K562 (cell line): ENCODE measurements around the gene ZNF30. TPM values are rescaled to one million over a fixed set of nuclear protein-coding genes. Genes with fewer than 3 reads are reported as not detected.

Source experiments
- CBX1 ChIP-seq: sonication (generic); IDR thresholded peaks from 2 replicates; pipeline ENCODE4 v1.6.1; 2016; ENCODE audit warnings: antibody characterized with exemption, low read depth, mild to moderate bottlenecking
- EGR1 ChIP-seq: fragments of 450-650 bp; conservative IDR thresholded peaks from 2 replicates; pipeline ENCODE4 v1.6.1; 2017; ENCODE audit warnings: mild to moderate bottlenecking
- FOXJ3 ChIP-seq: sonication (generic); formaldehyde crosslinking; IDR thresholded peaks from 2 replicates; pipeline ENCODE4 v1.4.0; 2020; ENCODE audit warnings: mild to moderate bottlenecking, missing genetic modification reagents
- MEIS2 ChIP-seq: fragments of 450-650 bp; IDR thresholded peaks from 2 replicates; pipeline ENCODE4 v1.6.1; 2014; ENCODE audit warnings: mild to moderate bottlenecking; ENCODE audit not compliant: partially characterized antibody
- NFATC3 ChIP-seq: fragments of 450-650 bp; IDR thresholded peaks from 2 replicates; pipeline ENCODE4 v1.6.1; 2017; ENCODE audit warnings: mild to moderate bottlenecking
- RAD21 ChIP-seq, 2 experiments: fragments of 250-450 bp in 1 of 2; fragments of 450-650 bp in 1 of 2; sonication (Bioruptor Pico) in 1 of 2; formaldehyde crosslinking in 1 of 2; IDR thresholded peaks in 1 of 2; conservative IDR thresholded peaks in 1 of 2; 2 replicates each; pipeline versions ENCODE4 v1.4.0 to v1.8.0; 2020 to 2022; ENCODE audit warnings: mild to moderate bottlenecking in 2 of 2, moderate library complexity in 1 of 2
- RBM15 ChIP-seq: fragments of 200-400 bp; formaldehyde crosslinking; IDR thresholded peaks from 2 replicates; pipeline ENCODE4 v1.6.1; 2018; ENCODE audit warnings: mild to moderate bottlenecking, low read length, moderate library complexity; ENCODE audit not compliant: insufficient read depth
- SIRT6 ChIP-seq: IDR thresholded peaks from one replicate; pipeline ENCODE4 v1.6.1; 2012; ENCODE audit warnings: low read depth, mild to moderate bottlenecking, control low read depth, inconsistent platforms, low read length, moderate library complexity
- SP1 ChIP-seq: sonication (generic); formaldehyde crosslinking; IDR thresholded peaks from 2 replicates; pipeline ENCODE4 v1.8.1; 2022; ENCODE audit warnings: mild to moderate bottlenecking, missing genetic modification reagents
- TEAD1 ChIP-seq, 2 experiments: fragments of 450-650 bp in 1 of 2; sonication (generic) in 1 of 2; formaldehyde crosslinking; IDR thresholded peaks; 2 replicates each; pipeline versions ENCODE4 v1.4.0 to v1.8.0; 2020 to 2022; ENCODE audit warnings: mild to moderate bottlenecking in 2 of 2, missing genetic modification reagents in 1 of 2
- TRIM28 ChIP-seq: fragments of 450-650 bp; IDR thresholded peaks from 2 replicates; pipeline ENCODE4 v1.6.1; 2017
- ZNF197 ChIP-seq: fragments of 200-800 bp; sonication (Bioruptor generic); IDR thresholded peaks from 2 replicates; pipeline ENCODE4 v1.6.1; 2016; ENCODE audit warnings: low read depth, missing genetic modification characterization, missing compliant biosample characterization
- ZSCAN29 ChIP-seq: fragments of 450-650 bp; IDR thresholded peaks from 2 replicates; pipeline ENCODE4 v1.6.1; 2017
- polyA plus RNA-seq, 8 experiments: library from polyadenylated mRNA; depleted of rRNA in 4 of 8; stranded (reverse) in 5 of 8; unstranded in 3 of 8; fragments of >200 nt; fragmentation: Nextera tagmentation in 2 of 8; fragmentation: Illumina TruSeq in 1 of 8; extraction: Ambion mirVana in 2 of 8; extraction: Trizol in 1 of 8; gene quantifications; 2 replicates each; pipeline versions ENCODE4 v1.2.1 to v1.2.3, GENCODE V29; 2011 to 2014; ENCODE audit warnings: inconsistent platforms in 1 of 8, missing spikeins in 1 of 8
- total RNA-seq, 7 experiments: library from RNA; depleted of rRNA in 6 of 7; stranded (reverse); fragments of >200 nt in 6 of 7; fragmentation: Illumina TruSeq in 2 of 7; extraction: Trizol in 2 of 7; gene quantifications; 2 replicates each; pipeline versions ENCODE4 v1.2.1 to v1.2.3, GENCODE V29; 2011 to 2021; ENCODE audit warnings: low replicate concordance in 1 of 7
- TF ChIP-seq, protein P1 (sequence below): fragments of 200-800 bp; sonication (Bioruptor generic); IDR thresholded peaks from 2 replicates; pipeline ENCODE4 v1.6.1; 2016; ENCODE audit warnings: missing genetic modification characterization, missing compliant biosample characterization

The ZNF30 gene
- total and polyA plus RNA-seq, 9 of the 15 experiments (the other 6 are each of a cell fraction or from before 2014, with no cell fraction given), result 7.3 to 13.4 (median 10.6) TPM

GRCh38 chr19:34957830-34958751, 31.4 kb downstream of the ZNF30 start (continued):
- no peak for TF ChIP-seq RBM15
- TF ChIP-seq, protein P1, sequence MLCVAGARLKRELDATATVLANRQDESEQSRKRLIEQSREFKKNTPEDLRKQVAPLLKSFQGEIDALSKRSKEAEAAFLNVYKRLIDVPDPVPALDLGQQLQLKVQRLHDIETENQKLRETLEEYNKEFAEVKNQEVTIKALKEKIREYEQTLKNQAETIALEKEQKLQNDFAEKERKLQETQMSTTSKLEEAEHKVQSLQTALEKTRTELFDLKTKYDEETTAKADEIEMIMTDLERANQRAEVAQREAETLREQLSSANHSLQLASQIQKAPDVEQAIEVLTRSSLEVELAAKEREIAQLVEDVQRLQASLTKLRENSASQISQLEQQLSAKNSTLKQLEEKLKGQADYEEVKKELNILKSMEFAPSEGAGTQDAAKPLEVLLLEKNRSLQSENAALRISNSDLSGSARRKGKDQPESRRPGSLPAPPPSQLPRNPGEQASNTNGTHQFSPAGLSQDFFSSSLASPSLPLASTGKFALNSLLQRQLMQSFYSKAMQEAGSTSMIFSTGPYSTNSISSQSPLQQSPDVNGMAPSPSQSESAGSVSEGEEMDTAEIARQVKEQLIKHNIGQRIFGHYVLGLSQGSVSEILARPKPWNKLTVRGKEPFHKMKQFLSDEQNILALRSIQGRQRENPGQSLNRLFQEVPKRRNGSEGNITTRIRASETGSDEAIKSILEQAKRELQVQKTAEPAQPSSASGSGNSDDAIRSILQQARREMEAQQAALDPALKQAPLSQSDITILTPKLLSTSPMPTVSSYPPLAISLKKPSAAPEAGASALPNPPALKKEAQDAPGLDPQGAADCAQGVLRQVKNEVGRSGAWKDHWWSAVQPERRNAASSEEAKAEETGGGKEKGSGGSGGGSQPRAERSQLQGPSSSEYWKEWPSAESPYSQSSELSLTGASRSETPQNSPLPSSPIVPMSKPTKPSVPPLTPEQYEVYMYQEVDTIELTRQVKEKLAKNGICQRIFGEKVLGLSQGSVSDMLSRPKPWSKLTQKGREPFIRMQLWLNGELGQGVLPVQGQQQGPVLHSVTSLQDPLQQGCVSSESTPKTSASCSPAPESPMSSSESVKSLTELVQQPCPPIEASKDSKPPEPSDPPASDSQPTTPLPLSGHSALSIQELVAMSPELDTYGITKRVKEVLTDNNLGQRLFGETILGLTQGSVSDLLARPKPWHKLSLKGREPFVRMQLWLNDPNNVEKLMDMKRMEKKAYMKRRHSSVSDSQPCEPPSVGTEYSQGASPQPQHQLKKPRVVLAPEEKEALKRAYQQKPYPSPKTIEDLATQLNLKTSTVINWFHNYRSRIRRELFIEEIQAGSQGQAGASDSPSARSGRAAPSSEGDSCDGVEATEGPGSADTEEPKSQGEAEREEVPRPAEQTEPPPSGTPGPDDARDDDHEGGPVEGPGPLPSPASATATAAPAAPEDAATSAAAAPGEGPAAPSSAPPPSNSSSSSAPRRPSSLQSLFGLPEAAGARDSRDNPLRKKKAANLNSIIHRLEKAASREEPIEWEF (CRISPR knock-in tag), result no peak
- TF ChIP-seq SP1 (CRISPR knock-in tag), result no peak
- no peak for TF ChIP-seq NFATC3
- TF ChIP-seq CBX1, result peak; percentile 64
- TF ChIP-seq SIRT6, result no peak
- no peak for TF ChIP-seq EGR1
- peak; percentile 92 for TF ChIP-seq TRIM28
- no peak for TF ChIP-seq ZSCAN29
- no peak for TF ChIP-seq TEAD1 (CRISPR knock-in tag; IDR thresholded peaks at IDR 0.05)
- no peak for TF ChIP-seq ZNF197 (CRISPR knock-in tag)
- TF ChIP-seq RAD21 (CRISPR knock-in tag; conservative IDR thresholded peaks at IDR 0.05 in 1 of 2, IDR thresholded peaks at IDR 0.05 in 1 of 2), result no peak
- TF ChIP-seq FOXJ3, result no peak
- no peak for TF ChIP-seq MEIS2
